Glutamatergic neuron (in vitro differentiated cells): ENCODE data around the gene C1orf116. TPM values are rescaled to one million over a fixed set of nuclear protein-coding genes. Genes with fewer than 3 reads are reported as not detected.

Experiments
- DNase-seq: peaks from one replicate; pipeline ENCODE4 v3.0.0; 2022
- H3K27ac Mint-ChIP-seq: one replicate; pipeline ENCODE4 v1.8.0; 2020; ENCODE audit warnings: mild to moderate bottlenecking, mixed read lengths, inconsistent platforms; ENCODE audit not compliant: unreplicated experiment
- H3K27me3 Mint-ChIP-seq: one replicate; pipeline ENCODE4 v1.8.0; 2020; ENCODE audit warnings: mild to moderate bottlenecking, moderate library complexity, mixed read lengths, inconsistent platforms; ENCODE audit not compliant: unreplicated experiment
- H3K36me3 Mint-ChIP-seq: one replicate; pipeline ENCODE4 v1.8.0; 2020; ENCODE audit warnings: mild to moderate bottlenecking, mixed read lengths, inconsistent platforms; ENCODE audit not compliant: unreplicated experiment
- H3K4me1 Mint-ChIP-seq: one replicate; pipeline ENCODE4 v1.8.0; 2020; ENCODE audit warnings: mild to moderate bottlenecking, low read depth, mixed read lengths, inconsistent platforms; ENCODE audit not compliant: unreplicated experiment
- H3K4me3 Mint-ChIP-seq: one replicate; pipeline ENCODE4 v1.8.0; 2020; ENCODE audit warnings: mild to moderate bottlenecking, mixed read lengths, inconsistent platforms; ENCODE audit not compliant: unreplicated experiment
- H3K9me3 Mint-ChIP-seq: one replicate; pipeline ENCODE4 v1.8.0; 2020; ENCODE audit warnings: mild to moderate bottlenecking, moderate library complexity, mixed read lengths, inconsistent platforms; ENCODE audit not compliant: unreplicated experiment
- total RNA-seq: library from RNA; stranded (reverse); fragmentation: NEBNext Ultra II Directional; extraction: Animal tissue kit (Norgen Biotek cat#: 25700); gene quantifications from one replicate; pipeline ENCODE4 v1.2.1, GENCODE V29; 2021; ENCODE audit not compliant: unreplicated experiment
- TF ChIP-seq, protein P1 (sequence below): fragments of 200-600 bp; sonication (generic); IDR thresholded peaks from one replicate; pipeline ENCODE4 v1.5.0; 2021; ENCODE audit not compliant: partially characterized antibody, unreplicated experiment

Gene C1orf116
- total RNA-seq, 1 donor from 2014 or later = not detected

DNA sequence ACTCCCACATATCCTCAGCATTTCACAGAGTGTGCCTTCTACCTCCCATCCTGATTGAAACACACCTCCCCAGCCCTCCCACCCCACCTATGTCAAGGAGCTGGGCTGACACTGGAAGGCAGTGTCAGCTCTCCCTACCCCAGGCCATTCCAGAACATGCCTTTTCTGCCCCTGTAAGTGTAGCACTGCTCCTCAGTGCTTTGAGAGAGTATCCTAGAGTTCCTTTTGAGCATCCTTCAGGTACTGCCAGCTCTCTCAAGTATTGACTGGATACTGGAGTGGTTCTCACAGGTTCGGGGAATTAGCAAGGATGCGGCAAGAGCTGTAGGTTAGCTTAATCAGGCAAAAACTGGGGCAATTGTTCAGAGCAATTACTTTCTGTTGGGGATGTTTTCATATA is 21.8 kb downstream of the C1orf116 start:
- TF ChIP-seq, protein P1, sequence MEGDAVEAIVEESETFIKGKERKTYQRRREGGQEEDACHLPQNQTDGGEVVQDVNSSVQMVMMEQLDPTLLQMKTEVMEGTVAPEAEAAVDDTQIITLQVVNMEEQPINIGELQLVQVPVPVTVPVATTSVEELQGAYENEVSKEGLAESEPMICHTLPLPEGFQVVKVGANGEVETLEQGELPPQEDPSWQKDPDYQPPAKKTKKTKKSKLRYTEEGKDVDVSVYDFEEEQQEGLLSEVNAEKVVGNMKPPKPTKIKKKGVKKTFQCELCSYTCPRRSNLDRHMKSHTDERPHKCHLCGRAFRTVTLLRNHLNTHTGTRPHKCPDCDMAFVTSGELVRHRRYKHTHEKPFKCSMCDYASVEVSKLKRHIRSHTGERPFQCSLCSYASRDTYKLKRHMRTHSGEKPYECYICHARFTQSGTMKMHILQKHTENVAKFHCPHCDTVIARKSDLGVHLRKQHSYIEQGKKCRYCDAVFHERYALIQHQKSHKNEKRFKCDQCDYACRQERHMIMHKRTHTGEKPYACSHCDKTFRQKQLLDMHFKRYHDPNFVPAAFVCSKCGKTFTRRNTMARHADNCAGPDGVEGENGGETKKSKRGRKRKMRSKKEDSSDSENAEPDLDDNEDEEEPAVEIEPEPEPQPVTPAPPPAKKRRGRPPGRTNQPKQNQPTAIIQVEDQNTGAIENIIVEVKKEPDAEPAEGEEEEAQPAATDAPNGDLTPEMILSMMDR = no peak
- no peak overlapping the region for H3K27ac Mint-ChIP-seq
- no peaks in the 10 kb centered on the region for H3K4me1 Mint-ChIP-seq
- H3K36me3 Mint-ChIP-seq = no peaks in the 10 kb centered on the region
- H3K9me3 Mint-ChIP-seq = peaks cover 2% of the 10 kb centered on the region
- H3K4me3 Mint-ChIP-seq = no peak overlapping the region
- peaks cover 4% of the 10 kb centered on the region for H3K27me3 Mint-ChIP-seq
- no peak for DNase-seq

DNA sequence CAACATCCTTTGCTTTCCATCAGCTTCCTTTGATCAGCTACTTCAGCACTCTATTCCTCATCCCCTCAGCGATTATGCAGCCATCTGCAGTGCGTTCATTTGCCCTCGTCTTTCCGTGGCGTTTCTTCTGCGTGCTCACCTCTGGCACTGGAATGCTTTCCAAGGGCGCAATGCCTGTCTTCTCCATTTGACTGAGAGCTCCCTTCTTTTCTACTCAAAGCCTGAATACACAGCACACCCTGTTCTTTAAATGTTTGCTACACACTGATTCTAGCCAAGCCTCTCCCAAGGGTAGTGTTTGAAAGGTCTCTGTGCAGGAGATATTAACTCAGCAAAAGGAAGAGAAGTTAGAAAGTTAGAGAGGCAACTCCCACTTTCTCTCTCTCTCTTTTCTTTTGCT is 22.6 kb downstream of the C1orf116 start:
- Mint-ChIP-seq H3K27ac (no peak overlapping the region), H3K9me3 (peaks cover 2% of the 10 kb centered on the region), H3K4me1 (no peaks in the 10 kb centered on the region), H3K36me3 (no peaks in the 10 kb centered on the region), H3K4me3 (no peak overlapping the region), H3K27me3 (peaks cover 3% of the 10 kb centered on the region)
- no peak for DNase-seq
- TF ChIP-seq, protein P1 = no peak

DNA sequence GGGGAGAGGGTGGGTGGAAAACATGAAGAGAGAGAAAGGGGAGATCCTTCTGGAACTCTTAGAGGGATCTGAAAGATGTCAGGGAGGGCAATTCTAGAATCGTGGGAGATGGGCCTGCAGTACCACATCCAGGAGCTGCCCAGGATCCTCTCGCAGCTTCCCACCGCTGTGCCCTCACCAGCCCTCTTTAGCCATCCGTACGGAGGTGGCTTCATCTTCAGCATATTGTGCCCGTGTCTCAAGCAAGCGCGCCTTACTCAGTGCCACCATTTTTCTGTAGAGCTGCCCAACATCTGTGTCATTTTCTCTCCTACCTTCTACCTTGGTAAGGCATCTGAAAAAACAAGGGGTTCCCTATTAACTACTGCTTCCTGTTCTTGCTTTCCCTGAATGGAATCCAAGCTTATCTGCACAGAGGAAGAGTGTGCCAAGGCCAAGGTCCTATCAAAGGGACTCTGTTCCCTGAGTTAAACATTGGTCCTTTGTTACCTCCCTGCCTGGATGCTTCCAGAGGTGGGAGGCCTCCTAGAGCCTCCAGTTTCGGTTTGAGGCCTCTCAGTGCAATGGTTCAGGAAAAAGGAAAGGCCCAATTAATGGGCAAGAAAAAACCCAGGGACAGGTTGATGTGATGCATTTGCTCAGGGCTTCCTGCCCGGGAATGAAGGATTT is 23.2 kb downstream of the C1orf116 start:
- no peak for DNase-seq
- TF ChIP-seq, protein P1 = no peak
- no peaks in the 10 kb centered on the region for H3K36me3 Mint-ChIP-seq
- H3K27ac Mint-ChIP-seq = no peak overlapping the region
- peaks cover 2% of the 10 kb centered on the region for H3K9me3 Mint-ChIP-seq
- H3K27me3 Mint-ChIP-seq = peaks cover 3% of the 10 kb centered on the region
- H3K4me1 Mint-ChIP-seq = no peaks in the 10 kb centered on the region
- no peak overlapping the region for H3K4me3 Mint-ChIP-seq

DNA sequence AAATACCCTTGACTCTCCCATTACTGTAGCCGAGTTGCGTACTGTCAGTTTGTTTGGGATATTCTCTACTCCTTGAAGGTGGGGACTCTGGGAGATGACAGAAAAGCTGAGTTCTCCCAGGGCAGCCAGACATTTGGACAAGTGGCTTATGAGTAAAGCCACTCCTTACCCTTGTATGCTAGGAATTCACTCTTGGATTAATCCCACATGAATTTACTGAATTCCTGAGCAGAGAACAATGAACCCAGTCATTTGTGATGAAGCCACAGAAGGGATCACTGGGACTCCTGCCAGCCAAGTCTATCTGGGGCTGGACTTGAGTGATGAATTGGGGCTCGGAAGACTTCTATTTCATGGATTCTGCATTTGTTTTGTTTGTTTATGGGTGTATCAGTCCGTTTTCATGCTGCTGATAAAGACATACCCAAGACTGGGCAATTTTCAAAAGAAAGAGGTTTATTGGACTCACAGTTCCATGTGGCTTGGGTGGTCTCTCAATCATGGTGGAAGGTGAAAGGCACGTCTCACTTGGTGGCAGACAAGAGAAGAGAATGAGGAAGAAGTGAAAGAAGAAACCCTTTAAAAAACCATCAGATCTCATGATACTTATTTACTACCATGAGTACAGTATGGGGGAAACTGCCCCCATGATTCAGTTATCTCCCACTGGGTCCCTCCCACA is 25.1 kb downstream of the C1orf116 start:
- Mint-ChIP-seq H3K27me3 (no peaks in the 10 kb centered on the region), H3K4me3 (no peak overlapping the region), H3K27ac (no peak overlapping the region), H3K36me3 (no peaks in the 10 kb centered on the region), H3K4me1 (no peaks in the 10 kb centered on the region), H3K9me3 (peaks cover 2% of the 10 kb centered on the region)
- TF ChIP-seq, protein P1 = no peak
- DNase-seq = no peak

DNA sequence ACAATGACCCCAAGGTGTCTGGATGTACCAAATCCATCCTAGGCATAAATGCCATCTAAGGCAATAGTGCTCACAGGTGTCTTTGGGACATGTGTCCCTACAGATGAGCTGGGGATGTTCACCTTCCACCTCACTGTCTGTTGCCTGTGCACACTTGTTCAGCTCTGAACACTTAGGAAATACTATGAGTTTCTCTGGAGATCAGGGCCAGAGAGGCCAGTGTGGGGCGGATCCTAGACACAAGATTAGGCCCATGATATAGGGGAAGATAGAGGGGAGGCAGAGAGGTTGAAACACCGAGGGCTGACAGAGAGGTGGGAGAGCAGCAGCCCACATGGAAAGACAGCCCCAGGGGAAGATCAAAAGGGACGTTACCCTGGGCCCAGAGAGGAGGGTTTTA is 25.6 kb downstream of the C1orf116 start:
- peaks cover 2% of the 10 kb centered on the region for H3K9me3 Mint-ChIP-seq
- H3K4me3 Mint-ChIP-seq = no peak overlapping the region
- no peaks in the 10 kb centered on the region for H3K4me1 Mint-ChIP-seq
- no peaks in the 10 kb centered on the region for H3K36me3 Mint-ChIP-seq
- TF ChIP-seq, protein P1 = no peak
- no peak overlapping the region for H3K27ac Mint-ChIP-seq
- no peak for DNase-seq
- H3K27me3 Mint-ChIP-seq = no peaks in the 10 kb centered on the region
